NCI-H774 (cell line): ENCODE data around the gene JAK3.
"Not testable (repeated sequence)": the region's sequence is repeated elsewhere in the genome, so short reads cannot be mapped to it uniquely, and the experiment has no call there.

ENCODE experiments used
- DNase-seq: peaks from one replicate; lab custom pipeline; 2025; lab: John Stamatoyannopoulos, UW

JAK3 gene

GRCh38 chr19:17847538-17848366 lies at the start of gene JAK3:
Gene JAK3, minus strand, starts transcription at chr19:17847982. Its CDS starts 3,565 bp downstream, at chr19:17844417.
- no peak for DNase-seq

- no peak for DNase-seq
Observed at GRCh38 chr19:17893766-17894165, 46.0 kb upstream of the JAK3 start.

GRCh38 chr19:17889609-17890214 lies 41.9 kb upstream of the JAK3 start:
- no peak for DNase-seq

GRCh38 chr19:17888260-17888659 lies 40.5 kb upstream of the JAK3 start:
- no peak for DNase-seq

- DNase-seq = not testable (repeated sequence)
Observed at GRCh38 chr19:17887221-17887620, 39.4 kb upstream of the JAK3 start.

GRCh38 chr19:17886515-17886914 lies 38.7 kb upstream of the JAK3 start:
- no peak for DNase-seq

DNA sequence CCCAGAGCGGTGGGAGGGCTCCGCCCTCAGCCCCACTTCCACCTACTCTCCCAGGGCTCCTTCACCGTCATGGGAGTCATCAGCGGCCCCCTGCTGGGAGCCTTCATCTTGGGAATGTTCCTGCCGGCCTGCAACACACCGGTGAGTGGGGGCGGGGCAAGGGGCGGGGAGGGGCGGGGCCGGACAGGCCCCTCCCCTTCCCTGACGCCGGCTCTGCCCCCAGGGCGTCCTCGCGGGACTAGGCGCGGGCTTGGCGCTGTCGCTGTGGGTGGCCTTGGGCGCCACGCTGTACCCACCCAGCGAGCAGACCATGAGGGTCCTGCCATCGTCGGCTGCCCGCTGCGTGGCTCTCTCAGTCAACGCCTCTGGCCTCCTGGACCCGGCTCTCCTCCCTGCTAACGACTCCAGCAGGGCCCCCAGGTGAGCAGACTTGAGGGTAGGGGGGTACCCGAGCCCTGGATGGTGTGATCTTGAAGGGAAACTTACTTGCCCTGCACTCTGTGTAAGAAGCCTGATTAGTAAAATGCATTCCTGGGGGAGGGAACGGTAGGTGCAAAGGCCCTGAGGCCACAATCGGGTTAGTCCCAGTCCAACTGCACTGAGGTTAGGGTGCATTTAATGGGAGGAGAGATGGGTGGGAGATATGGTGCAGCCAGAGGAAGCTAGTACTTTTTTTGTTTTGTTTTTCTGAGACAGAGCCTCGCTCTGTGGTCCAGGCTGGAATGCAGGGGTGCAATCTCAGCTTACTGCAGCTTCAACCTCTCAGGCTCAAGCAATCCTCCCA lies 36.0 kb upstream of the JAK3 start:
- no peak for DNase-seq

DNA sequence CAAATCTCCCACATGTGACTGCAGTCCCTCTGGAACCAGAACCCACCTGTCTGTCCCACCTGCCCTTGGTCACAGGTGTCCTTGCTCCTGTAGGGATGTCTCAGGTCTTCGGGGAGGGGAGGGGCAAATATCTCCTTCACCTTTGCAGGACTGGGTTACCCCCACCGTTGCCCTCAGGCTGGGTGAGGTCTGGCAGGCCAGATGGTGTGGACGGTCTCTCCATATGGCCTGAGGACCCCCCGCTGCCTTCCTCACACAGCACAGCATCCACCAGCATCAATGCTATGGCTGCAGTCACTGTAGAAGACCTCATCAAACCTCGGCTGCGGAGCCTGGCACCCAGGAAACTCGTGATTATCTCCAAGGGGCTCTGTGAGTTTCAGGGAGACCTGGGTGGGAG lies 33.9 kb upstream of the JAK3 start:
- DNase-seq = no peak

- no peak for DNase-seq
Observed at GRCh38 chr19:17879466-17879865, 31.7 kb upstream of the JAK3 start.

- DNase-seq = no peak
Observed at GRCh38 chr19:17877696-17878095, 29.9 kb upstream of the JAK3 start.

DNA sequence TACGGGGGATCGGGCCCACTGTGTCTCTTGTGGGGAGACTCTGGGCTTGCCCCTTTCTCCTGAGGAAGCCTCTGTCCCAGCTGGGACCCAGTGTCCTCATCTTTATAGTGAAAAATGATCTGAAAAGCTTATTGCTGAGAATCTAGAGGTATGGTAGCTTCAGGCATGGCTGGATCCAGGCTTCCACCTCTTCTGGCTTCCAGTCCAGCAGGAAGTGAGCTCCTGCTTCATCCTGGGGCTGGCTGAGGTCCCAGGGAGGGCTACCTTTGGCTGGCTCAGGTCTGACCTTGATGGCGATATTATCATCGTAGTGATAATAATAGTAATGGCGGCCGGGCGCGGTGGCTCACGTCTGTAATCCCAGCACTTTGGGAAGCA lies 27.0 kb upstream of the JAK3 start:
- DNase-seq = no peak

GRCh38 chr19:17873786-17874757 lies 26.3 kb upstream of the JAK3 start:
- DNase-seq = peak; percentile 25

GRCh38 chr19:17872251-17873001 lies 24.6 kb upstream of the JAK3 start:
- DNase-seq = no peak

- DNase-seq = no peak
Observed at GRCh38 chr19:17871878-17872250, 24.1 kb upstream of the JAK3 start, which contains the start of gene SLC5A5. Gene SLC5A5, plus strand, starts transcription at chr19:17871945. Its CDS starts 375 bp downstream, at chr19:17872320.

- DNase-seq = no peak
Observed at GRCh38 chr19:17871032-17871877, 23.5 kb upstream of the JAK3 start.

DNA sequence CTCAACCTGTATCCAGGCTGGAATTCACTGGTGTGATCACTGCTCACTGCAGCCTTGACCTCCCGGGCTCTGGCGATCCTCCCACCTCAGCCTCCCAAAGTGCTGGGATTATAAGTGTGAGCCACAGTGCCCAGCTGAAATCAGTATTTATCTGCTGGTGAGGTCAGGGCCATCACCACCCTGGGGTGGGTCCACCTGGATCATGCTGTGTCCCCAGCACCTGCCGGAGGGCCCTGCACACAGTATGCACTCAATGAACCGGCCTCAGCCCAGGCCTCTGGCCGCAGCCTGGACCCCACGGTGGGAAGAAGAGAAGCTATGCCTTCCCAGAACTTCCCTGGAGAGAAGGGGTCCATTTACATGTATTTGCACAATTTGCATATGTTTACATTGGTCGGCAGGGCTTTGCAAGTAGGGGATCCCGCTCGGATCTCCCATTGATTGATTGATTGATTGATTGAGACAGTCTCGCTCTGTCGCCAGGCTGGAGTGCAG lies 21.4 kb upstream of the JAK3 start:
- no peak for DNase-seq

DNA sequence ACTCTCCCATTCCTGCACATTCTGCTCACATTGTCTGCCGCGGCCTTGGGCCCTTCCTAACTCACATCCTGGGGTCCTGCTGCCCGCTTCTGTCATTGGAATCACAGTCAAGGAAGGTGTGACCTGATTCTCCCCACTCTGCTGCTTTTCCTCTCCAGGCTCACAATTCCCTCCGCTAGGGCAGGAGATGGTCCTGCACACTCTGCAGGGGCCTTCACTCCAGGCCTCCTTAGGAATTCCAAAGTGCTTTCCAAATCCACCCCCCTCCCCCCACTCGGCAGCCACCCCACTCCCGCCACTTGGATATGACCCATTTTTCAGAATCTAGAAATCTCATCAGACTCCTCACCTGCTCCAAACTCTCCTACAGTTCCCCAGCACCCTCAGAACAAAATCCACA lies 20.9 kb upstream of the JAK3 start:
- no peak for DNase-seq

DNA sequence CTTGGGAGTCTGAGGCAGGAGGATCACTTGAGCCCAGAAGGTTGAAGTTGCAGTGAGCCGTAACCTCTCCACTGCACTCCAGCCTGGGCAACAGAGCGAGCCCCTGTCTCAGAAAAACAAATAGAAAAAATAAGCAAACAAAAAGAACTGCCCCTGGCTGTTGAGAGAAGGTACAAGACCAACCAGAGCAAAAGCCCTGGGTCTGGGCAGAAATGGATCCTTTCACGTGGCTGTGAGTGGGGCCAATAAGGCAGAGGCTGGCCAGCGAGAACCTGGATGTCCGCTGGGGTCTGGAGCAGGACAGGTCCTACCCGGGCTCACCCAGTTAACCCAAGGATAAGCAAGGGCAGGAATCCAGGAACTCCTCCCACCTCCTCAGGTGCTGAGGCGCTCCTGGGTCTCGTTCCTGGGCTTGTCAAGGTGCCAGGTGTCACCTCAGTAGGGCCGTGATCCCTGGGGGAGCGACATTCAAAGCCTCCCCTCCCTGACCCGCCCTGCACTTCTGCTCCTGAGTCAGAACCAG lies 19.2 kb upstream of the JAK3 start:
- no peak for DNase-seq

DNA sequence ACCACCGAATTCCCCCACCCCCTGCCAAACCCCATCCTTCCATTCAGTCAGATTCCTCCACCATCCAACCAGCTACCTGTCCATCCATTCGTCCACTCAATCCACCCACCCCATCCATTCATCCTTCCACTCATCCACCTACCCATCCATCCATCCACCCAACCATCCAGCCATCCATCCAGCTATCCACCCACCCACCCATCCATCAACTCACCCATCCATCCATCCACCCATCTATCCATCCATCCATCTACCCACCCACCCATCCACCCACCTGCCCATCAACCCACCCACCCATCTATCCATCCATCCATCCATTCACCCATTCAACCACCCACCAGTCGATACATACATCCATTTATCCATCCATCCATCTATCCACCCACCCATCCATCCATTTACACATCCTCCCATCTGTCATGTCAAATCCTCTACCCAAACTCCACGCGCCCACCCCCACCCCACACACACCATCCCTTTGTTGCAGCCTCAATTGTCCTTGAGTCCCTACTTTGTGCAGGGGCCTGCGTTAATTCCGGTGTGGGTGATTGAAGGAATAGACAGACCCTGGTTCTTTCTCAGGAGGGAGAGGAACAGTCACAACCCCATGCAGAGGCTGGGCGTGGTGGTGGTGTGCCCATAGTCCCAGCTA lies 18.7 kb upstream of the JAK3 start:
- DNase-seq = no peak
